ENCODE measurements around the gene B4GALT7.
"Not testable (repeated sequence)": the region's sequence is repeated elsewhere in the genome, so short reads cannot be mapped to it uniquely, and the experiment has no call there.

- TF ChIP-seq CTCF (conservative IDR thresholded peaks at IDR 0.05; ENCODE audit: low read length); EZH2phosphoT487 (IDR thresholded peaks at IDR 0.05; ENCODE audit: borderline replicate concordance, low read depth, low read length): not testable (repeated sequence)
Observed at GRCh38 chr5:177645462-177645861, 45.5 kb downstream of the B4GALT7 start.
